Muscle of back (tissue), 11 donors: Measurements from ENCODE around the gene C12orf76. TPM values are rescaled to one million over a fixed set of nuclear protein-coding genes. Genes with fewer than 3 reads are reported as not detected.
"Not testable (repeated sequence)": the region's sequence is repeated elsewhere in the genome, so short reads cannot be mapped to it uniquely, and the experiment has no call there.

Experiments used
- DNase-seq, 3 donors: peaks; one replicate each; pipeline versions ENCODE4 v3.0.0 to v3.0.0-alpha.2; 2013
- polyA plus RNA-seq, 10 donors: library from polyadenylated mRNA; unstranded; fragments of 120-200 nt; gene quantifications; one replicate each; pipeline ENCODE4 v1.2.1, GENCODE V29; 2013; ENCODE audit not compliant: insufficient read length in 10 of 10

Gene C12orf76
- polyA plus RNA-seq, 10 donors, result 19.7 to 34.2 (median 24.5) TPM

DNA sequence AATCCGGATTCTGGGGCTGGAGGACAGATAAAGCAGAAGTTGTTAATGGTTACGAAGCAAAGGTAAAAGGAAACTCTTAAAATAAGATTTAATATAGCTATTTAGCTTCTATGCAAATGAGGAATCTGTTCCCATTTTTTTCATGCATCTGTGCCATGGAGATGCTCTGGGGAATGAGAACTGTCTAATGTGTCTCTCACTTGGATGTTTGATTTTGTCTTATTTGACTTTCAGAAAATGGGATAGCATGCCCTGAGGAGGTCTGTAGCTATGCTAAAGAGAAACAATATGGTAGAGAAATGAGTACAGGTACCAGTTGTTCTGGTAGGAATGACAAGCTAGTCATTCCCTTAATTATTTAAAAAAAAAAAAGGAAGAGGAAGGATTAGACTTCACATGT is 24.3 kb downstream of the C12orf76 start:
- DNase-seq, result peak in 1 of 3 donors; percentile 26

DNA sequence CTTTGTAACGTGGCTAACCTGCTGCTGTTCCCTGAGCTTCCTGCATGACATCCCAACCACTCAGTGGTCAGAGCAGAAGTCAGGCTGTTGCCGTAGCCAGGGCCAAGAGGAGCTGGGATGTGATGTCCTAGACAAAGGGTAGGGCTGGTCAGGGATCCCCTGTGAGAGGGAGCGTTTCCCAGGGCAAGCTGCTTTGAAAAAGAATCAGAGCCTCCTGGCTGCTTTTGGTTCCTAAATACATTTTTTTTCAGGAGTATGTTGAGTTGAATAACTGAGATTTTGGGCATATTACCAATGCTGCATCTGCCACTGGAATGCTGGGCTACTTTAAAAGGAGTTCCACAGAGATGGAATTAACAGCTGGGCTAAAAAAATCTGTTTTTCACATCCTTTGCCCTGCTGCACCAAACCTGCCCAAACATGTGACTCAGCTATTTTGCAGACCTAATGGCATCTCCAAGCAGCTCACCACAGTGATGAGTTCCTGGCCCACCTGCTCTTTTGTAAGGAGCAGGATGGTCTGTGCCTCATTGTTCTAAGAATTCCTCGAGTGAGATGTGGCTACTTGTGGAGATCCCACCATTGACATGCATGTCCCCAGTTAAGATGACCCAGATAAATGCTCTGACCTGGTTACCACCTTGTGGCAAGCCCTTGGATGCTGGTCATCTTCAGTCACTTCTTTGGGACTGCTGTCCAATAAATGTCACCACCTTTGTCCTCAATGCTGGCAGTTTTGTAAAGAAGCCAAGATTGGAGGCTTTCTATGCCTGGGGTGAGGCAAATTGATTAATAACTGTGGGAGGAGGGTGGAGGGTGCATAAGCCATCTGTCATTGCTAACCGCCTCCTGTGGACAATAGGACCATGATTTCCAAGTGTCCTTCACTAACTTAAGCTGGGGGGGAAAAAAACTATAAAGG is 25.0 kb downstream of the C12orf76 start:
- peak in 2 of 3 donors; percentile 56 to 81 for DNase-seq

DNA sequence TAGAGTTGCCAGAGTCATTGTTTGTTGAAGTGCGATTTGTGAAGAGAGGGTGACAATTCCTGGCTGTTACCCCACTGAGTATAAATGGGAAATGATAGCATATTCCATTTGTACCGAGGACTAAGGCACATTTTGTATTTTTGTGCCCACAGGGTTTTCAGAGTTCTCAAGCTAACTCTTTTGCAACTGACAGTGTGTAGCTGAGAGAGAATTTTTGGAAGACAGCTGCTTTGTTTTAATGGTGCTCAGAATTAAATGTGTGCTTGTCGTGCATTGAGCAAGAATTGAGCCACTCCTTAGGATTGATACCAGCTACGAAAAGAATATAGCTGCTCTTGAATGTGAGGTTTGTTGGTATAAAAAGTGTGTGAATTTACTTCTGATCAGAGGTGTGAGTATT is 27.4 kb downstream of the C12orf76 start:
- no peak for DNase-seq

DNA sequence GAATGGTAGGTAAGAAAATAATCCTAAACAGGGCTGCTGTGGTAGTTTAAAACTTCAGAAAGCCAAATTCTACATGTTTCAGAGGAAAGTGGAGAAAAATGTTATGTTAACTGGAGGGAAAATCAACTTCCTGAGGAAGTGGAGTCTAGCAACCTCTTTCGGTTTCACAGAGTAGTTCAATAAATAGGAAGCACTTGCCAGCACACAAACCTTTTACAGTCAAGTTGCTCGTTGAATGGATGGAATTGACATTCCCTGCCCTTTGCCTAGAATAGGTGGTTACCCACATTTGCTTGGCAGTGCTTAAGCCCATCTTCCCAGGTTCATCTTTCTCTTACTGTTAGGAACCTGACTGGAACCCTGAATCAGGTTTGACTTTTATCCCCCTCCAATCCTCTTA is 33.2 kb downstream of the C12orf76 start:
- no peak for DNase-seq

DNA sequence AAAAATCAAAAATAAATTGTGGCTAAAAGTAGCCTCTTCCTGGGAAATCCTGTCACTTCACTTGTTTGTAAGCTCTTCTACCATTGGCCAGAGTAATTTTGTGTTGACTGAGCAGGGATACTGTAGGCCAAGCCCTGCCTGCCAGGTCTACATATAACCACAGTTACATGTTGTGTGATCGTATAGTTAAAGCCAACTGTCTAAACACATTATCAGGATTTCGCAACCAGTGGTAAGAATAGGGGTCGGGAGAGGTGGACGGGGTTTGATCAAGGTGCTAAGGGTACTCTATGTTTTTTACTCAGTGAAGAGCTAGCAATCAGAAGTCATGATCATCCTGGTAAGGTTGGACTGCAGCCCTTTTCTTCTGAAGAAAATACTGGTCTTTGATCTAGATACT is 35.7 kb downstream of the C12orf76 start:
- no peak for DNase-seq

DNA sequence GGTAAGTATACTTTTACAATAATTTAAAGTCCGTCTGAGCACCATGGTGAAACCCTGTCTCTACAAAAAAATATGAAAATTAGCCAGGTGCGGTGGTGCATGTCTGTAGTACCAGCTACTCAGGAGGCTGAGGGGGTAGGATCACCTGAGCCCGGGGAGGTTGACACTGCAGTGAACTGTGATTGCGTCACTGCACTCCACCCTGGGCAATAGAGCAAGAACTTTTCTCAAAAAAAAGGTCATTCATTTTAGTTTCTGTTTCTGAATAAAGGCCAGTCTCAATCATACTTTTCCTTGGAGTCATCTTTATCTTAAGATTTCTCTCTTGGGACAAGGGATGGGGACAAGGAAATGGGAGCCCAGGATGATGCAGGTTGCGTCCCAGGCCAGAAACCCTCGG is 36.2 kb downstream of the C12orf76 start:
- DNase-seq, result no peak

DNA sequence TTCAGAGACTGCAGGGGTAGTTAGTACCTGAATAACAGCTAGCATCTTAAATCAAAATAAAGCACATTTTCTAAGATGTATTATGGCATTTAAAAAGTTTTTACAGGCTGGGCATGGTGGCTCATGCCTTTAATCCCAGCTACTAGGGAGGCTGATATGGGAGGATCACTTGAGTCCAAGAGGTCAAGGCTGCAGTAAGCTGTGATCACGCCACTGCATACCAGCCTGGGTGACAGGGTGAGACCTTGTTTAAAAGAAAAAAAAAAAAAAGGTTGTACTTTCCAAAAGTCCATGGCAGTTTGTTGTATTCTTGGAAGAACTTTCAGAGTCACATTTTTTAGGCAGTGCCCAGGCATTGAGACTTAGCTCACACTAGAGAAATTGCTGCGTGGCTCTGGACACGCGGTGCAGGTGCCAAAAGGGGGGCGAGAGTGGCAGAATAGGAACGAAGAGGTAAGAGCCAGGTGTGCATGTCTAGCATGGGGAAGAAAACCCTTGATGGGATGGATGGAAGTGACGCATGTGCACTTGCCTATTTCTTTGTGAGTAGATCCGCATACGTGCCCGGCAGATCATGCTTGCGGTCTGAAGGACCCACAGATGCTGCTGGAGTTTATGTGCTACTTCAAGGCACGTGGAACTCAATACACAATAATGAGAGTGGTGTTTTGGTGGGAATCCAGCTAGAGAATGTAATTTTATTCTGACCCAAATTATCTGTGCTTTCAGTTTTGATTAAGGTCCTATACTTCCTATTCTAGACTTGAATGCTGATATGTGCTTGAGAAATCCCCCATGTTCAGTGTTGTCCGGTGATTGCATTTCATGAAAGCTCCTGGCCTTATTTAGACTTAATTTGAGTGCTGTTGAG is 37.2 kb downstream of the C12orf76 start:
- DNase-seq, result no peak

DNA sequence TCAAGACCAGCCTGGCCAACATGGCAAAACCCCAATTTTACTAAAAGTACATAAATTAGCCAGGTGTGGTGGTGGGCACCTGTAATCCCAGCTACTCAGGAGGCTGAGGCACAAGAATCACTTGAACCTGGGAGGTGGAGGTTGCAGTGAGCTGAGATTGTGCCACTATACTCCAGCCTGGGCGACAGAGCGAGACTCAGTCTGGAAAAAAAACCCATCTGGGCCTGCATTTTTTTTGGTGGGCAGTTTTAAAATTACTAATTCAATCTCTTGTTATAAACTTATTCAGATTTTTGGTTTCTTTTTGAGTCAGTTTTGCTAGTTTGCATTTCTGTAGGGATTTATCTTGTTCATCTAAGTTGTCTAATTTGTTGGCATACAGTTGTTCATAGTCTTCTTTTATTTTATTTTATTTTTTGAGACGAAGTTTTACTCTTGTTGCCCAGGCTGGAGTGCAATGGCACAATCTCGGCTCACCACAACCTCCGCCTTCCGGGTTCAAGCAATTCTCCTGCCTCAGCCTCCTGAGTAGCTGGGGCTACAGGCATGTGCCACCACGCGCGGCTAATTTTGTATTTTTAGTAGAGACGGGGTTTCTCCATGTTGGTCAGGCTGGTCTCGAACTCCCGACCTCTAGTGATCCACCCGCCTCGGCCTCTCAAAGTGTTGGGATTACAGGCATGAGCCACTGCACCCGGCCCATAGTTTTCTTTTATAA is 39.5 kb downstream of the C12orf76 start:
- DNase-seq, result not testable (repeated sequence)

DNA sequence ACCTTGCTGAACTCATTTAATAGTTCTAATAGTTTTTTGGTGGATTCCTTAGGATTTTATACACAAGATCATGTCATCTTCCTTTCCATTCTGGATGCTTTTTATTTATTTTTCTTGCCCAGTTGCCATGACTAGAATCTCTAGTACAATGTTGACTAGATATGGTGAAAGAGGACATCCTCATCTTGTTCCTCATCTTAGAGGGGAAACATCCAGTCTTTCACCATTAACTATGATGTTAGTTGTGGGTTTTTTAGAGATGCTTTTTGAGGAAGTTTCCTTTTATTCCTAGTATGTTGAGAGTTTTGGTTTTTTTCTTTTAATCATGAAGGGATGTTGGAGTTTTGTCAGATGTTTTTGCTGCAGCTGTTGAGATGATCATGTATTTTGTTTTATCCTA is 40.4 kb downstream of the C12orf76 start:
- no peak for DNase-seq

DNA sequence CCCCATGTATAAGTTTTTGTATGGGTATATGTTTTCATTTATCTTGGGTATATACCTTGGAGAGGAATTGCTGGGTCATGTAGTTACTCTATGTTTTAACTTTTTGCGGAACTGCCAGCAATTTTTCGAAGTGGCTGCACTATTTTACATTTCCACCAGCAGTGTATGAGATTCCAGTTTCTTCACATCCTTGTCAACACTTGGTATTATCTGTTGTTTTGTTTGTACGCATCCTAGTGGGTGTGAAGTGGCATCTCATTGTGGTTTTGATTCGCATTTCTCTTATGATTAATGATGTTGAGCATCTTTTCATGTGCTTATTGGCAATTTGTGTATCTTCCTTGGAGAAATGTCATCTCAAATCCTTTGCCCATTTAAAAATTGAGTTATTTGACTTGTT is 42.2 kb downstream of the C12orf76 start:
- no peak for DNase-seq

DNA sequence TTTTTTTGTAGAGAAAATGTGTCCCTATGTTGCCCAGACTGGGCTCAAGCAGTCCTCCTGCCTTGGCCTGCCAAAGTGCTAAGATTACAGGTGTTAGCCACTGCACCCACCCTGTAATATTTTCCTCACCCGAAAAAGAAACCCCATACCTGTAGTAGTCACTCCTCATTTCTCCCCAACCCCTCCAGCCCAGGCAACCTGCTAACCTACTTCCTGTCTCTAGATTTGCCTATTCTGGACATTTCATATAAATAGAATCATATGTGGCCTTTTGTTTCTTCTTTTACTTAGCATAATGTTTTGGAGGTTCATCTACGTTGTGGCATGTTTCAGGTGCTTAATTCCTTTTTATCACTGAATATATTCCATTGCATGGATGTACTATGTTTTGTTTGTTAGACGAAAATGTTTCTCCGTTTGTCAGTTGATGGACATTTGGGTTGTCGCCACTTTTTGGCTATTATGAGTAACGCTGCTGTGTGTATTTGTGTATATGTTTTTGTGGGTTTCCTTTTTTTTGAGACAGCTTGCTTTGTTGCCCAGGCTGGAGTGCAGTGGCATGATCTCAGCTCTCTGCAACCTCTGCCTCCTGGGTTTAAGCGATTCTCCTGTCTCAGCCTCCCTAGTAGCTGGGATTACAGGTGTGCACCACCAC is 42.9 kb downstream of the C12orf76 start:
- no peak for DNase-seq

DNA sequence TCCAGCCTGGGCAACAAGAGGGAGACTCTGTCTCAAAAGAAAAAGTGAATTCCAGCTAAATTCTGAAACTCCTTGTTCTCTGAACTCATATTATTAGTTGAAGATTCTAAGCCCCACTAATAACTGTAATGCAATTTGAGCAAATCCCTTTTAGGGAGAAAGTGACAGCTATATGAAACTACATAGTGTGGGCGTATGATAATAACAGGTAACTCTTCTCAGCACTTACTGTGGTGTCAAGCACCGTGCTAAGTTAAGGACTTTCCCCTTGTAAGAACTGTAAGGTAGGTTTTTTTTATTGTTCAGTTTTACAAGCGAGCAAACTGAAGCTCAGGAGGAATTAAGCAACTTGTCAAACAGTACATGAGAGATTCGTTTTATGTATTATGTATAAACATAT is 43.7 kb downstream of the C12orf76 start:
- DNase-seq, result no peak

DNA sequence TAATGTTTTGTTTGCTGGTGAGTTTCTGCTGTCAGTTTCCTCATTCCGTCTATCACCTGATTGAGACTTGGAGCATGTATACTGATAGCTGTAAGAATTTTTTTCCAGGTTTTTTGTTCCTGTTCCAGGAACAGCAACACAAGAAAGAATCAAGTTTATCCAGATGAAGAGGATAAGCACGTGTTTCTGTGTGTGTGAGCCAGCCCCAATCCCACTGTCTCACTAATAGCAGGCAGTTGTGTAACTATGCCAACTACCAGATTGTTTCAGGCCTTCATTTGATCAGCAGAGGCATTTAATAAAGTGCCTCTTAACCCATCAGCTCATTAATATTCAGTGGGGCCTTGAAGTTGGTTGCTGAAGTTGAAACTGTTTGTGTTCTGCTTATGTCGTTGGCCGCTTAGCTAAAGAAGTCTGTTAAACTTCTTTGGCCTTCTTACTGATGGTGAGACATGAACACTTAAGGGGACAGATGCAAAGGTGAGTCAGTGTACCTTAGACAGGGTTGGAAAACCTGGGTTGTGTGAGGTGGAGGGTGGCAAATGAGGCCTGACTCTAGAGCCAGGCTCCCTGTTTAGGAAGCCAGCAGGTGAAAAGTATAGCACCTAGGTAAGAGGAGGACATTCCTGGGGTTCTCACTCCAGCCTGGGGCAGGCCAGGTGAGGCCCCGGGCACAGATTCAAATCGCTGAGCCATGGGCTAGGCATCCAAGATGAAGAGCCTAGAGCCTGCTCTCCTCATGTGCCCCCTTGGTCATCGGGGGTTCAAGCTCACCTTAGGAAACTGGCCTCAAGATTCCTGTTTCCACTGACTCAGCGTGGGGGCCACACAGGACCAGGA is 45.4 kb downstream of the C12orf76 start:
- DNase-seq, result no peak

DNA sequence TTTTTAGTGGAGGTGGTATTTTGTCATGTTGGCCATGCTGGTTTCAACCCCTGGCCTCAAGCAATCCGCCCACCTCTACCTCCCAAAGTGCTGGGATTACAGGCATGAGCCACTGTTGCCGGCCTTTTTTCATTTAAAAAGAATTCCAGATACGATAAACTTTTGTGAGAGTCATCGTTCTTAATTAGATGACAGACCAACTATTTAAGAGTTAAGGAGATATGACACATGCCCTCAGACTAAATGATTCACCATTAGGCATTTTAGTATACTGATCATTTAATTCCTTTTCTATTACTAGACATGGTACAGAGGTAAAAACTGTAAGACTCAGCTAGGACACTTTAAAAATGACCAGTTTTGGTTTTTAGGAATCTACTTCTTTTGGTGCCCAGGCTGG is 46.7 kb downstream of the C12orf76 start:
- peak in 1 of 3 donors; percentile 81 for DNase-seq

DNA sequence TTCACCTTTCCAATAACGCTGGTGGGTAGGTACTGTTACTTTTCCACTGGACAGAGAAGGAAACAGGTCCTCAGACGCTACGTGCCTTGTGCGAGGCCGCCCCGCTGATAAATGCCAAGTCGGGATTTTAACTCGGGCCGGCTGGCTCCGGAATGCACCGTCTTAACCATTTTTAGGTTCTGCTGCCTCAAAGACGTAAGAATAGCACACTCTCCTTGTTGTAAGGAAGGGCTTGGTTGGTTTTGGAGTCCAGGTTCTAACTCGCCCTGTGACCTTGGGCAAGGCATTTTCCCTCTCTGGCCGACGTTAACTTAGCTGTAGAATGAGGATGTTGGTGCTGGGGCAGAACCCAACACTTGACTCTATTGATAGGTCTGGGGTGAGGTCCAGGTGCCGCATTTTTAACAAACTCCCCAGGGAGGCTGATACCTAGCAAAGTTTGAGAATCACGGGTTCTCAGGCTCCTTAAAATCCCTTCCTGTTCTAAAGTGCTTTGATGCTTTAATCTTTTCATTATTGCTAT is 48.3 kb downstream of the C12orf76 start:
- DNase-seq, result peak in 1 of 3 donors; percentile 61

DNA sequence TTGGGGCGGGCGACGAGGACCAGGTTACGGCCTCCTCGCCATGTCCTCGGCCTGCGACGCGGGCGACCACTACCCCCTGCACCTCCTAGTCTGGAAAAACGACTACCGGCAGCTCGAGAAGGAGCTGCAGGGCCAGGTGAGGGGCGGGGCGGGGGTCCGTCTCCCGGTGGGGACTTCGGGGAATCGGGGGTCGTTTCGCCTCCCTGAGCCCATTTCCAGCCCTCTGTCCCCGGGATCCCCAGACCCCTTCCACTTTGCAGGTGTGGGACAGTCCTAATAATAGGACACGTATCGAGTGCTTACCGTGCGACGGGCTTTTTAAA is 48.7 kb downstream of the C12orf76 start:
- DNase-seq, result peak in 1 of 3 donors; percentile 30

DNA sequence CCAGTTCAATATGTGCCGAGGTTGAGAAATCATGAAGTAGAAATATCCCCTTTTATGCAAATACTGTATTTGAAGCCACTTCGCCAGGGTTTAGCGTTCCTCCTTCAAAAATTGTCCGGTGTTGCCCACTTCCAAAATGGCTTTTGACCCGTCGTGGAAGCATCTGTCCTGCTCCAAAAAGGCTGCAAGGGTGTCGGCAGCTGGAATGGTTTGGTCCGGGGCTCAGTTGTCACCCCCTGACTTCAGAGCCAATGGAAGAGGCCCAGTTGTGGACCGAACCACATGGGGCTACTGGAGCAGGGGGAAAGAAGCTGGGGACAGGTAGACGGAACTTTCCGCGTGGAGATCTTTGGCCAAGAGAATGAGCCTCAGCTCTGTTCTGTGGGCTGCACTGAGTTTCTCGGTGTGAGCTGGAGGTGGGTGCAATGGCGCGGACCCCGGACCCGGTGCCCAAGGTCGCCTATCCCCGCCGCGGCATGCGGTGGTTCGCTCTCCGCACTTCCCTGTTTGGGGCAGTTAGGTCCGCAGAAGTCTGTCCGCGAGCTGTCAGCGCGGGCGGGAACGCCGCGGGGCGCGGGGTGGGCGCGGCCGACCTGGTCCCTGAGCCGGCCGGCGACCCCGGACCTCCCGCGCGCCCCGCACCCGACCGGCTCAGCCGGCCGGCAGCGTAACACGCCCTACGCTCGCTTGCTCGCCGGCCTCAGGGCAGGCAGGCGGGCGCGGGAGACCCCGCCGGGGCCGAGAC is 49.2 kb downstream of the C12orf76 start, which contains the start of gene ANKRD13A:
Gene ANKRD13A (plus strand): TSS at position 527 of the 745 bp plus-strand sequence. CDS start 259 bp downstream, outside the sequence.
- DNase-seq, result peak; percentile 94 to 98 (median 96)

DNA sequence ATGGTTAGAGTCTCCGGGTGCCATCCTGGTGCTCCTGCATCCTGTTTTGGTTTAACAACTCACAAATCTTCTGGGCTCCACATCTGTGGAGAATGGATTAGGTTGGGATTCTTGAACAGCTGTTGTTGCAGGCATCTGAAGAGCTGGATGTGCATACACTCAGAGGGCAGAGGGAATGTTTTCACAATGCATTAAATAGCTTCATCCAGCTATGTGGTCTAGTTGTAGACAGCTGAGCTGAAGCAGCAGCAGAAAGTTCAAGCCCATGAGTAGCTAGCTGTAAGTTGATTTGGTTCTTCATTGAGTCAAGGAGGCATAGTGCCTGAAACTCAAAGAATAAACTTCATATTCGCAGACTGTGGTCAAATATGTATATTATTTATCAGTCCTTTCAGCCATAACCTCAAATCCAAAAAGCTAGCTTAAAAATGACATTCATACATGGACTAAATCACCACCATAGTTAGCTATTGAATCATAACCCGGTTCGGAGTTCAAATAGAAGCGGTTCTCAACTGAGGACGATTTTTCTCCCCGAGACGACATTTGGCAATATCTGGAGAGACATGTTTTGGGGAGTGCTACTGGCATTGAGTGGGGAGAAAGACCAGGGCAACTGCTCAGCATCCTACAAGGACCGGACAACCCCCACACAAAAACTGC is 50.0 kb downstream of the C12orf76 start:
- peak; percentile 36 to 72 (median 60) for DNase-seq

DNA sequence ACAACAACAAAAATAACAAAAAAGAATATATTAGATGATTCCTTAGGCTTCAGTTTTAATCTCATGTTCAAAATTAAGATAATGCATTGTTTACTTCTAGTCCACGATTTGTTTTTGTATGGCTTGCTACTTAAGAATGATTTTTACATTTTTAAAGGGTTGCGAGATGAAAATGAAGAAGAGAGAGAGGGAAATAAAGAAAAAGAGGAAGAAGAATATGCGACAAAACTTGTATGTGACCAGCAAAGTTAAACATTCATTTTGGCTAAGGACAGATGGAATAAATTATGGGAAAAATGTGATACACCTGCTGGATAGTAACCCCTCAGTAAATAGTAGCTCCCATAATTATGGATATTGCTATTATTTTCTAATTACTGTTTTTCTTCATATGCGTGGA is 50.9 kb downstream of the C12orf76 start:
- no peak for DNase-seq
